ENCODE data around the gene ISX. TPM values are rescaled to one million over a fixed set of nuclear protein-coding genes. Genes with fewer than 3 reads are reported as not detected.

Gene ISX
- total and polyA plus RNA-seq, 2 of the 13 experiments (the other 11 are each of a cell fraction or from before 2014, with no cell fraction given) = 1.4 to 1.8 TPM

- ATAC-seq = no peak
Observed at GRCh38 chr22:35059632-35060031, 6.3 kb upstream of the ISX start.

More at GRCh38 chr22:35059632-35060031, 6.3 kb upstream of the ISX start:
- H3K4me1 ChIP-seq (ENCODE audit: insufficient read depth, low read length) = peaks cover 9% of the 10 kb centered on the region
- H3K4me3 ChIP-seq (replicated peaks in 1 of 3; ENCODE audit: insufficient read depth in 1 of 3, low read depth in 2 of 3, low read length in 3 of 3) = no peak overlapping the region
- H3K36me3 ChIP-seq (replicated peaks in 1 of 2; ENCODE audit: control insufficient read depth in 1 of 2, insufficient read depth in 2 of 2, low read length in 2 of 2) = no peaks in the 10 kb centered on the region
- POLR2A ChIA-PET = no interaction called here
- DNase-seq (ENCODE audit: low spot score) (no peak), FAIRE-seq (no peak)
- no TSS peak for BruUV-seq (replicated peaks)
- H3K9ac ChIP-seq (ENCODE audit: insufficient read depth, low read depth, low read length) = no peak overlapping the region
- H3K4me2 ChIP-seq (ENCODE audit: low read depth, low read length) = no peak overlapping the region
- intact Hi-C loops (cut with micrococcal nuclease; ENCODE audit: unreplicated experiment) (no loop called here), in situ Hi-C loops (cut with HindIII; ENCODE audit: extremely low pct_ligation_motif_present, low pct_unique_long_range_greater_than_20kb) (no loop called here)
- H2AFZ ChIP-seq (ENCODE audit: low read length) = no peak overlapping the region
- no peaks in the 10 kb centered on the region for H4K20me1 ChIP-seq (ENCODE audit: insufficient read depth, low read length)
- WGBS (ENCODE audit: low lambda C conversion rate) = 70% methylated on average over 3 of the region's 3 CpGs
- no peak overlapping the region for H3K27ac ChIP-seq (ENCODE audit: extremely low read length, insufficient read depth, low read length)
- CTCF ChIA-PET (ENCODE audit: low intra/inter-chr PET ratio, low total read pairs) = no interaction called here
- TF ChIP-seq GTF3A (CRISPR knock-in tag; conservative IDR thresholded peaks at IDR 0.05) (no peak), KLF13 (CRISPR knock-in tag; IDR thresholded peaks at IDR 0.05) (no peak), NR0B2 (CRISPR knock-in tag; IDR thresholded peaks at IDR 0.05) (no peak), ZNF484 (CRISPR knock-in tag; IDR thresholded peaks at IDR 0.05; ENCODE audit: borderline replicate concordance, low read depth) (no peak), ATM (IDR thresholded peaks at IDR 0.05; ENCODE audit: borderline replicate concordance) (no peak), NFKBIZ (CRISPR knock-in tag; IDR thresholded peaks at IDR 0.05) (no peak), ATF5 (CRISPR knock-in tag; IDR thresholded peaks at IDR 0.05; ENCODE audit: low read depth) (no peak), BCL6 (CRISPR knock-in tag; IDR thresholded peaks at IDR 0.05) (no peak), ZNF276 (CRISPR knock-in tag; IDR thresholded peaks at IDR 0.05; ENCODE audit: low read depth) (no peak)
- no peaks in the 10 kb centered on the region for H3K9me3 ChIP-seq (ENCODE audit: low read length)
- H3K27me3 ChIP-seq (ENCODE audit: control insufficient read depth in 1 of 2, insufficient read depth in 2 of 2, low read length in 2 of 2) = peaks cover 2 to 3% of the 10 kb centered on the region in 2 experiments; a peak in 2 of 5 replicates
- H3K79me2 ChIP-seq (ENCODE audit: insufficient read depth, low read length) = no peaks in the 10 kb centered on the region
